ENCODE results near the gene CDK14. TPM values are rescaled to one million over a fixed set of nuclear protein-coding genes. Genes with fewer than 3 reads are reported as not detected.

CDK14 gene
- total RNA-seq, 4 donors from 2014 or later: 1.1 to 12.7 (median 5.8) TPM

DNA sequence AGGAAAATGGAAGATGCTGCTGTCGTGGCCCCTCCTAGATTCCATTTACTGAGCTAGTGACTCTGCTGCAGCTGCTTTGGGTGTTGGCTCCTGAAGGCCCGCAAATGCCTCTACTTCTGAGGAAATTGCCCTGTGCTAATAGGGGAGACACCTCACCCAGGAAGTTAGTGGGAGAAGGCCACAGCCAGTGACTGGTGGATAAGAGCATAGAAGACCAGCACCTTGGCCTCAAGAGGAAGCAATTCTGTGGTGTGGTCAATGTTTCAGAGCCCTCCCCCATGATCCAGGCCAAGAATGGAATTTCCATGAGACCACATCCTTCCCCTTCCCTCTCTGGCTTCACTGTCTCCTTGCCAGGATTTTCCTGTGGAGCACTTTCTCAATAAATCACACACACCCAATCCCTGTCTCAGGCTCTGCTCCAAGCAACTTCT lies 643.1 kb downstream of the CDK14 start:
- 18 to 42% methylated on average over 2 of the region's 2 CpGs for WGBS, 2 donors
- intact Hi-C loops (cut with DNase I; ENCODE audit: low total_unique reads): no loop called here
- no peak for DNase-seq (ENCODE audit: low spot score in 2 of 2)
- H3K4me3 ChIP-seq (ENCODE audit: low read depth, poor library complexity, severe bottlenecking): no peak overlapping the region
- TF ChIP-seq, protein P1, sequence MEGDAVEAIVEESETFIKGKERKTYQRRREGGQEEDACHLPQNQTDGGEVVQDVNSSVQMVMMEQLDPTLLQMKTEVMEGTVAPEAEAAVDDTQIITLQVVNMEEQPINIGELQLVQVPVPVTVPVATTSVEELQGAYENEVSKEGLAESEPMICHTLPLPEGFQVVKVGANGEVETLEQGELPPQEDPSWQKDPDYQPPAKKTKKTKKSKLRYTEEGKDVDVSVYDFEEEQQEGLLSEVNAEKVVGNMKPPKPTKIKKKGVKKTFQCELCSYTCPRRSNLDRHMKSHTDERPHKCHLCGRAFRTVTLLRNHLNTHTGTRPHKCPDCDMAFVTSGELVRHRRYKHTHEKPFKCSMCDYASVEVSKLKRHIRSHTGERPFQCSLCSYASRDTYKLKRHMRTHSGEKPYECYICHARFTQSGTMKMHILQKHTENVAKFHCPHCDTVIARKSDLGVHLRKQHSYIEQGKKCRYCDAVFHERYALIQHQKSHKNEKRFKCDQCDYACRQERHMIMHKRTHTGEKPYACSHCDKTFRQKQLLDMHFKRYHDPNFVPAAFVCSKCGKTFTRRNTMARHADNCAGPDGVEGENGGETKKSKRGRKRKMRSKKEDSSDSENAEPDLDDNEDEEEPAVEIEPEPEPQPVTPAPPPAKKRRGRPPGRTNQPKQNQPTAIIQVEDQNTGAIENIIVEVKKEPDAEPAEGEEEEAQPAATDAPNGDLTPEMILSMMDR (IDR thresholded peaks at IDR 0.05): no peak
- no peak for TF ChIP-seq POLR2A (IDR thresholded peaks at IDR 0.05)

DNA sequence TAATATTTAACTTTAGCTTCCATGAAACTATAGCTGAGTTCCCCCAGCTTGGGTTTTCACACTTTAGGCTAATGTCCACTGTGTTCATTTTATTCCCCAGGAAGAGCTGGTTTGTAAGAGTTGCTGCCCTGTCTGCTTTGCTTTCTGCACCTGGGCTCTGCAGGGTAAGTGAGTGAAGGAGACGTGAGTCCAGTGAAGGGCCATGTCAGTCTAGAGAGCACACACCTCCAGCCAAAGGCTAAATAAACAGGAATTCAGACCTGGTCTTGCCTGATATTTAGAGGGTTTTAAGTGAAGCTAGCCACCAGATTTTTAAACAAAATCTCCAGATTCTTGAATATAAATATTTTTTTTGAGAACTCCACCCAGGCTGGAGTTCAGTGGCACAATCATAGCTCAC lies 643.7 kb downstream of the CDK14 start:
- TF ChIP-seq POLR2A (IDR thresholded peaks at IDR 0.05): no peak
- intact Hi-C loops (cut with DNase I; ENCODE audit: low total_unique reads): no loop called here
- no peak overlapping the region for H3K4me3 ChIP-seq (ENCODE audit: low read depth, poor library complexity, severe bottlenecking)
- 72 to 91% methylated on average over 1 of the region's 1 CpG for WGBS, 2 donors
- no peak for DNase-seq (ENCODE audit: low spot score in 2 of 2)

DNA sequence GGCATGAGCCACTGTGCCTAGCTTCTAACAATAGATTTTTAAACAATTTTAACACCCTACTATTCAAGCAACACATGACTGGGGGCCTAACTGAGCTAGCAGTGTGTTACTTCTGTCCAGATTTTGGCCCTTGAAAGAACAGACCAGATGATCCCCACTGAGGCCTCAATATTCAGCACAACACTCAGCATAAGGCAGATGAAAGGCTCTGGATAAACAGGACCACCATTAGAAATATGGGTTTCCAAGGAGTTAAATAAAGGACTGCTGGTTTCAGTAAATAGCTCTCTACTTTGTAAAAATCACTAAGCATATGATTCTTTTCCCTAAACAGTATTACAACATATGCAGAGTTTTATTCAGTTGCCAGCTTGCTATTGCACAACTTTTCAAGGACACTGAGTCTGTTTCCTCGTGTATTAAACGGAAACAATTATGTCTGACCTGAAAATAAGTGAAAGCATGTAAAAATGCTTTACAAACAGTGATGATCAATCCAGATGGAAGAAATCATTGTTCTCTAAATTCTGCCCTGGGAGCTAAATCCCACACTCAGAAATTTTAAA lies 644.3 kb downstream of the CDK14 start:
- peak in 1 of 2 donors; percentile 44 for DNase-seq (ENCODE audit: low spot score in 2 of 2)
- intact Hi-C loops (cut with DNase I; ENCODE audit: low total_unique reads): no loop called here
- H3K4me3 ChIP-seq (ENCODE audit: low read depth, poor library complexity, severe bottlenecking): no peak overlapping the region
- WGBS, 2 donors: 17 to 24% methylated on average over 2 of the region's 2 CpGs
- TF ChIP-seq, protein P1 (IDR thresholded peaks at IDR 0.05): no peak
- TF ChIP-seq POLR2A (IDR thresholded peaks at IDR 0.05): no peak

DNA sequence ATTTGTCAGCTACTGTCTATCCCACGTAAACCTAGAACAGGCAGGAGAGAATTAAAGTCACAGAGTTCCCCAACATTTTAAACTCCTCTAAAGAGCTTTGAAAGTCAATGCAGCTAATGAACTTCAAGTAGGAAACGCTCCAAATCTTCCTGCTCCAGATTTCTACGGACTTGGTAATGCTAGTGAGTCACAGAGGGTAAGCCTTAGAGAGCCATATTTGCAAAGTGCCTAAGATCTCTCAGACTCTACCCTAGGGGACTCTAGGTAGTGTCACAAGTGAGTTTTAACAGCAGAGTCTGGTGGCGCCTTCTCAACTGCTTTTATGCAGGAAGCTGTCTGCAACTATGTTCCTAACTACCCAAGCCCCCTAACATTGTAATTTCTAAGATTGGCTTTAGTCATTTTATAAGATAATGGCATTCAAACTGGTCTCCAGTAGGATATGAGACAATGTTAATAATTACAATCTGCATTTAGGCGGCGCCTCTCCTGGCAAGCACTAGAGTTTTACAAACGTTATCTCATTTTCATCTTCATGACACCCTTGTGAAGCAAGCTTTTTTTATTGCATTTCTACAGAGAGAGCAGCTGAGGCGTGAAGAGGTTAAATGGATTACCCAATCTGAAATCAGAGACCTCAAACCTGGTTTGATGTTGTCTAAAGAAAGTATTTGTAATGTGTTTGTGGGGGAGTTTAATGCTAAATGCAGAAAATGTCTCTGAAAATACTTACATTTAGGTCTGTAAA lies 646.1 kb downstream of the CDK14 start:
- WGBS, 2 donors: 42 to 43% methylated on average over 8 of the region's 8 CpGs
- no peak overlapping the region for H3K4me3 ChIP-seq (ENCODE audit: low read depth, poor library complexity, severe bottlenecking)
- intact Hi-C loops (cut with DNase I; ENCODE audit: low total_unique reads): no loop called here
- no peak for DNase-seq (ENCODE audit: low spot score in 2 of 2)
- TF ChIP-seq, protein P1 (IDR thresholded peaks at IDR 0.05): no peak
- no peak for TF ChIP-seq POLR2A (IDR thresholded peaks at IDR 0.05)

DNA sequence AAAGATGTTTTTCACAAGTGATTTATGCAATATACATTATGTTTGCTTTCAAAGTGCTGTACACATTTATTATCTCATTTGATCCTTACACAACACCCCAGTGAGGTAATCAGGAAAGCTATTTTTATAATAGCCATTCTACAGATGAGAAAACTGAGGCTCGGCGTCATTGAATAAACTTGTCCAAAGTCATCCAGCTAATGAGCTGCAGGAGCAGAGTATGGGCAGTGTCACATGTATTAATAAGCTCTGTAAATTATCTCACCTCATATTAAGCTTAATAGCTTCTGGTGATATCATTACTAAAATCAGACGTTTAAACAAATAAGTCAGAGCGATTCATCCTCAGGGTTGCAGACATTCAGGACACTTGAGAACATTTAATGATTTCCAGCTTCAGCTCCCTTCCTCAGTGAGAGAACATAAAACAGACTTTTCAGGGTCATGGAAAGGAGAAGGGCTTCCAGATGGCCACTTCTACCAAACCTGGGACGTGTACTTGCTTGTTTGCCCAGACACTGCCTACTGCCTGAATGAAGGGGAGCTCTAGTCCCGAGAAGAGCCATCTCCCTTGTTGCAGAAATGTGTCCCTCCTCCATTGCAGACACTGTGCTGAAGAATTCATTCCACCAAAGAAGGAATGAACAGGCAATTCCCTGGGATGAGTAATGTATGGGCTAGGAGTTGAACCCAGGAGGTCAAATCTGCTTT lies 647.6 kb downstream of the CDK14 start:
- TF ChIP-seq, protein P1 (IDR thresholded peaks at IDR 0.05): no peak
- TF ChIP-seq POLR2A (IDR thresholded peaks at IDR 0.05): no peak
- 64 to 66% methylated on average over 6 of the region's 6 CpGs for WGBS, 2 donors
- H3K4me3 ChIP-seq (ENCODE audit: low read depth, poor library complexity, severe bottlenecking): no peak overlapping the region
- DNase-seq (ENCODE audit: low spot score in 2 of 2): no peak
- intact Hi-C loops (cut with DNase I; ENCODE audit: low total_unique reads): no loop called here

DNA sequence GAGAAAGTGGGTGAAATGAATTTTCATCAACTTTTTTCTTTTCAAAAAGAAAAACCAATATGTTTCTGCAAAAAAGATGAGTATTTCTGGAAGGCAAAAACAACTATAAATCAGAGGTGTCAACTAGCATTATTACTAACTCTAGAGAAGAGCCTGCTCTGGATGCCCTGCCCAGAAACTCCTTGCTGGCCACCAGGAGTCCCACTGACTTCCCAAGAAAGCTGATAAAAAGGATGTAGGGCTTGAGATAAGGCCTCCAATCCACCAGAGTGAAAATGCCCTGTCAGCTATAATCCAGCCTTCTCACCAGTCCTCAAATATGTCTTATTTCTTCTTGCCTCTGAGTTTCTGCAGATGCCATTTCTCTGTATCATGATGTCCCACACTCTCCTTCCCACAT lies 651.4 kb downstream of the CDK14 start:
- DNase-seq (ENCODE audit: low spot score in 2 of 2): no peak
- intact Hi-C loops (cut with DNase I; ENCODE audit: low total_unique reads): no loop called here
- no peak for TF ChIP-seq POLR2A (IDR thresholded peaks at IDR 0.05)
- TF ChIP-seq, protein P1 (IDR thresholded peaks at IDR 0.05): no peak
- H3K4me3 ChIP-seq (ENCODE audit: low read depth, poor library complexity, severe bottlenecking): no peak overlapping the region
